Mesenteric fat pad (tissue), 1 donor: ENCODE data around the gene ALKAL2. TPM values are rescaled to one million over a fixed set of nuclear protein-coding genes. Genes with fewer than 3 reads are reported as not detected.

Experiments used
- DNase-seq: peaks from one replicate; pipeline ENCODE4 v3.0.0-alpha.2; 2020; ENCODE audit warnings: low spot score
- total RNA-seq: library from RNA; stranded (reverse); fragmentation: NEBNext Ultra II Directional; extraction: Animal tissue kit (Norgen Biotek cat#: 25700); gene quantifications from one replicate; pipeline ENCODE4 v1.2.1, GENCODE V29; 2021
- donor health status: DM: yes; HTN: yes; CAD: no.

Gene ALKAL2
- total RNA-seq, 1 donor from 2014 or later, result 5.7 TPM

DNA sequence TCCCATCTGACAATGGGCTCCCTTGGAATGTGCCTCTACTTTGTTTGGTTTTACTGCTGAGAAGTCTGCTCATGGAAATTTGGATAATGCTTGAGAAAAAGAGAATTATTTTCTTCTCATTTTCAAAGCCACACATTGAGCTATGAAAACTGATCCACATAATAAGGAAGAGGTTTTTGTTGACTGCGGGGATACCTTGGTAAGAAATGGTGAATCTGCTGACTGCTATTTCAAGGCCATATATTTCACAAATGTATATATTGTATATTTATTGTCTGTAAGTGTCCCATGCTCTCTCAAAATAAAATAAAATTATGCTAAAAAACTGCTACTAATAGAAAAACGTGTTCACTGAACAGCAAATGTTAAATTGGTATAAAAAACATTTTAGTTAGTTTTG lies 39.2 kb downstream of the ALKAL2 start:
- DNase-seq, result no peak

DNA sequence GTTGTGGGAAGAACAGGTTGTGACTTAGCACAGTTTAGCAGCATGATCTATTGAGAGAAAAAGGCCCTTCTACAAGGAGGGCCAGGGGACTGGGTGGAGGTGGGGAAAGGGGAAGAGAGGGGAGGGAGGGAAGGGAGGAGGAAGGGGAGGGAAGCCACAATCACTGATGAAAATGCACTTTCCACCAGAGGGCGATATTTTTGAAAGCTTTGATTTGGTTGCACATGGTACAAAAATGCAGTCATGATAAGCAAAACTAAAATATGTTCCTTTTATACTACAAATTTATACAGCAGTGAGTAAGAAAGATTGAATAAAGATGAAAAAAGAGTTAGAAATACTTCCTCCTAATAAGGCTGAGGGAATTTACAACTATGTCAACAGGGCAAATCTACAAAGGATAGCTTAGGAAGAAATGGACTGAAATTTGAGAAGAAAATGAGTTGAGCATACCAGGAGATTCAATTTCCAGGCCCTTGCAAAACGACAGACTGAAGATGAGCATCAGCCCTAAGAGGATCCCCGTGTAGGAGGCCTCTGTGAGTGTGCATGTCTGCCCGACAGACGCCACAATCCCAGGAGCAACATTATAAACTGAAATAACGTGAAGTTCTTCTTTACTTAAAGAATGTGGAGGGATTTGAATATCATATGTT lies 41.3 kb downstream of the ALKAL2 start:
- DNase-seq, result no peak

DNA sequence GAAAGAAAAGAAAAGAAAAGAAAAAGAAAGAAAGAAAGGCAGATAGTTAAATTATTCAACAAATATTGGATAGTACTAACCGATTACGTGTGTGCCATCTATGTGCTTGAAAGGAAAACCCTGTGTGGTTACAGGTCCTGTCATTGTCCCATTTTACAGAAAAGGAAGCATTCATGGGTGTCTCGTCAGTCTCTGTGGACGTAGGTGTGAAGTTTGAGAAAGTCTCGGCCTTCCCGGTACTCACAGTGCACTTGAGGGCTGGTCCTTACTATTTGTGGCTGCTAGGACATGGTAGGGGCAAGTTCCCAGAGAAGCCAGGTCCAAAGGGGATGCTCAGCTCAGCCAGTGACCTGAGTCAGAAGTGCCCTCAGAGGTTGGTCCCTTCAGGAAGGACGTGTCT lies 43.3 kb downstream of the ALKAL2 start:
- no peak for DNase-seq

DNA sequence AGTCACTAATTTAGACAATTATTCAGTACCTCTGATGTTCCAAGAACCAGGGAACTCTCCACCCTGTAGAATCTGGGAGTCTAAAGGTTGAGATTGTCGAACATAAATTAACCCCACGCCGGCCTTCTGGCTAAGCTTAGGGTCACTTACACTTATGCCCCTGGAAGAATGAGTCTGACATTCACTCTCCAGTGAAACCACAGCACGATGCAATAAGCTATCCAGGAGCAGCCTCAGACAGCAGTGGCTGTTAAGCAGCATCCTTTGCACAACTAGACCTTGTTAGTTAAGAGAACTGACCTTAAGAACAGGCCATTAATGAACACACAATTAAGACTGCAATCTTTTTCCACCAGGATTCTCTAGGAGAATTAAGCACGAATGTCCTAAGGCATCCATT lies 49.0 kb downstream of the ALKAL2 start:
- no peak for DNase-seq

DNA sequence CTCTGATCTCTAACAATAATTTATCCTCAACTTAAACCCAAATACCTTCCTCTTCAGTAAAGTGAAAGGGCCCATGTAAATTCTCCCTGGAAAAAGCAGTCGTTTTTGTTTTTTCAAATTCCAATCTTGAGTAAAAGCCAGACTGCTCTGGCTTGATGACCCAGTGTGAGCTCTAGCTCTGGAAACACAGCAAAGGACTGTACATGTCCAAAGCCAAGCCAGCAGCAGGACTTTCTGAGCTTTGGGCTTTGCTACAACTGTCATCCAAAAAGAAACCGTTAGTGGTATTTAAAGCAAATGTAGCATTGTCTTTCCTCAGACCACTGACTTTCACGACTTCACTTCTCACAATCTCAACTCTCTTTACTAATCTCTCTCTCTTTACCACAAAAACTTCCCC lies 49.5 kb downstream of the ALKAL2 start:
- no peak for DNase-seq

DNA sequence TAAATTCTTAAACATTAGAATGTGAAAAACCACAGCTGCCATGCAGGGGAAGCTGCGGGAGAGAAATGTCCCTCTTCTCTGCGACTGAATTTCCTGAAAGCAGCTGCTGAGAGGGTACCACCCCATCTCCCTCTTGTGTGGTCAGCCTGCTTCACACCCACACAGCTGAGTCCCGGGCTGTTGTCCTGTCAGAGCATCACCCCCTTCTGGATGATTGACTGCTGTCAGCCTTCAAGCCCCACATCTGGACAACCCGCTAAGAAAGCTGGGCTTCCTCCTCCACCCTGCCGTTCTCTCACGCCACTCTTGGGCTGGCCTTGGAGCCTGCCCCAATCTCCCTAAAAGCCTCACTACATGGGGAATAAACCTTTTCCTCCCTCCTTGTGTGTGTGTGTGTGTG lies 50.0 kb downstream of the ALKAL2 start:
- DNase-seq, result no peak

DNA sequence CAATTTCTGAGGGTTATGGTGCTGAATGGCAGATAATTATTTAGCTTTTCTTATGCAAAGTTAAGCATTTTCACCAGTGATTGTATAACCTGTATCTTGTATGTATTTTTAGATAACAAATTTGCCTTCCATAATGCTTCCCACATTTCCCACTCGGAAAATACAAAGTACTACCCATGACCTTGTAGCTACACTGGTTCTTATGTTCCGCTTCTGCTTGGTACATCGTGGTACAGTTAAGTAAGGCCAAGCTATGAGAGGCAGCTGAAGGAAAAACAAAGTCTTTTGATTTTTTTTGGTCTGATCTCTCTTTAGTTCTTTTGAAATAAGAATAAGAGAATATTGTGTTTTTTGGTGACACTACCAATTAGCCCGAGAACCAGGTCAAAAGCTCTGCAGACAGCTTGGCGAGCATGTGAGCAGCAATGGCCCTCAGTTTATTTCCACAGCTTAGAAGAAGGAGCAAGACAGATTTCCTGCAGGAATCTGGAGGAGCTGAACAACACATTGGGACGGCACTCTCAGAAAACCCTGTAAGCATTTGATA lies 50.8 kb downstream of the ALKAL2 start:
- DNase-seq, result no peak

DNA sequence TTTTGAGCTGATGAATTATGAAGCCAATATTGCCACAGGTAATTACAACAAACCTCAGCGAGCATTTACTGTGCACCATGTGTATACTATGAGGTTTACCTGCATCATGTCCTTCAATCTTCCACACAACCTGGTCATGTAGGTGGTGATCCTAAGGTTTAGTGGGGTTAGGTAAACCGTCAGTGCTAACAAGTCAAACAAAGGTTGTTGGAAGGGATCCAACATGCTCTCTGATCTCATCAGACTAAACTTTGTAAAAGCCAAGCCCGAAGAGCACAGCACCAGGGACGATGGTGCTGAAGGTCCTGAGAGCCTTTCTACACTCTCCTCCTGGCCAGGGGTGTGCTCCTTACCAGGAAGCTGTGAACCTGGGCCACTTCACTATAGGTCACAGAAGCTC lies 53.5 kb downstream of the ALKAL2 start:
- no peak for DNase-seq

DNA sequence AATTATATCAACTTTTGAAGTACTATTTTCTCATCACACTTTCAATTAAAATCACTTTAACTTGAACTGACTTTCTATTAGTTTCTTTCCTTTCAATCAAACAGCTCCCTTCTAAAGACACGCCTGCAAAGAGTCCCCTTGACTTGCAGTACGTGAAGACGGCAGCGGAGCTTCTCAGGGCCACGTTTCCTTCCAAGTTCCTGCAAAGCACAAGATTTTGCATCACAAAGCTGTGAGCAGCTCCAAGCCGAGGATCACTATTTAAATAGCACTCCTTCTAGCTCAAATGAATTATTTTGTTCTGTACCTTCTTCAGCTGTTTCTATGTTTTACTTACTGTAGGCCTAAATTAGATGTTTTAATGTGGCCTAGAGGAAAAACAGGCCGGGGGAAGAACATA lies 54.9 kb downstream of the ALKAL2 start:
- no peak for DNase-seq

DNA sequence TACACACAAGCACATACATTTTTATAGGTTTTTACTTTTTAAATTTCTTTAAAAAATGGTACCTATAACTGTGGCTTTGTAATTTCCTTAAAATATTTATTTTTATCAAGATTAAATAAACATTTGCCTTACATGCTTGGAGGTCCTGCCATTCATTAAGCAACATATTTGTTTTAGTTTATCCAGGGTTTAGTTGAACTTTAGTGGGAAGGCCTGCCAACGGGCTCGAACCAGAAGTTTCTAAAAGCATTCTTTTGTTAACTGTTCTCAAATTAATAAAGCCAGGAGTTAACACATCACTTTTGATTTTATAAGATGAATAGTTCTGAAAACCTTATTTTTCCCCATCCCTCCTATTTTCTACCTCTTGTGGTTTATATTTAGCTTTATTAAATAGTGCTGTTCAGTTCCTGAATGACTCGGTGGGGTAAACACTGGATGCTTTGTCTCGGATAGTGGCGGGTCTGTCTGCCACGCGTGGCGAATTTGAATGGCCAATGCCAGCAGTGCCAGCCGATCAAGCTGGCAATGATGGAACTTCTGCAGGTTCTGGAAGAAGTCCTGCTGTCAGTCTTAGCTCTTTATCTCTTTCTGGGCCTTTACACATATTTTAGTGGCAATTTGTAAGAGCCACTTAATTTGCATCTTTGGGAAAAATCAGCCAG lies 56.2 kb downstream of the ALKAL2 start:
- DNase-seq, result no peak

Other genes starting within 250 kb of the ALKAL2 start
- 1.4 TPM for gene FAM110C, start 241.6 kb downstream of the ALKAL2 start, total RNA-seq
- gene SH3YL1, start 24.1 kb downstream of the ALKAL2 start, total RNA-seq, result 16.7 TPM
- gene ACP1, start 23.1 kb downstream of the ALKAL2 start, total RNA-seq, result 51.3 TPM